OCI-LY7 (cell line): ENCODE data around the gene PTPRQ. TPM values are rescaled to one million over a fixed set of nuclear protein-coding genes. Genes with fewer than 3 reads are reported as not detected.
A peak's percentile ranks its signal among the peaks of the same experiment; 100 is the strongest.

Experiments
- BruUV-seq: library from RNA; stranded (reverse); fragments of 400-500 nt; replicated peaks from 2 replicates; lab custom pipeline; 2021; lab: Mats Ljungman, UMichigan
- CTCF ChIA-PET: fragments of 300-600 bp; sonication (Branson Sonifier 250); formaldehyde crosslinking; loops from one replicate; lab custom pipeline; 2022; ENCODE audit warnings: antibody characterized with exemption; ENCODE audit not compliant: unreplicated experiment; lab: Charles Lee
- POLR2A ChIA-PET: fragments of 300-600 bp; sonication (Branson Sonifier 250); formaldehyde crosslinking; loops from one replicate; lab custom pipeline; 2022; ENCODE audit warnings: antibody characterized with exemption; lab: Charles Lee
- DNase-seq: peaks from one replicate; pipeline ENCODE4 v3.0.0-alpha.2; 2015; ENCODE audit warnings: low spot score
- H2AFZ ChIP-seq: fragments of 200-600 bp; sonication (generic), shearing (Covaris generic); 2 replicates; pipeline ENCODE4 v1.6.1; 2014; ENCODE audit warnings: mild to moderate bottlenecking, antibody characterized with exemption, low read length, moderate library complexity
- H3K27ac ChIP-seq: fragments of 200-600 bp; sonication (generic); 2 replicates; pipeline ENCODE4 v1.5.1; 2014; ENCODE audit warnings: mixed run types, low read depth, mild to moderate bottlenecking, moderate library complexity, low read length, inconsistent platforms; ENCODE audit not compliant: poor library complexity, severe bottlenecking
- H3K36me3 ChIP-seq: fragments of 200-600 bp; sonication (generic); 2 replicates; pipeline ENCODE4 v1.6.1; 2014; ENCODE audit warnings: mild to moderate bottlenecking, antibody characterized with exemption, low read length, moderate library complexity, mixed read lengths; ENCODE audit not compliant: insufficient read depth
- H3K4me1 ChIP-seq: fragments of 200-600 bp; sonication (generic); 2 replicates; pipeline ENCODE4 v1.5.1; 2014; ENCODE audit warnings: mild to moderate bottlenecking, low read length; ENCODE audit not compliant: insufficient read depth, poor library complexity, severe bottlenecking
- H3K4me2 ChIP-seq: fragments of 200-600 bp; sonication (generic); 2 replicates; pipeline ENCODE4 v1.6.1; 2014; ENCODE audit warnings: mild to moderate bottlenecking, low read length
- H3K4me3 ChIP-seq: fragments of 200-600 bp; sonication (generic); 2 replicates; pipeline ENCODE4 v1.5.1; 2014; ENCODE audit warnings: mild to moderate bottlenecking, low read depth, low read length; ENCODE audit not compliant: poor library complexity, severe bottlenecking
- H3K79me2 ChIP-seq: fragments of 200-600 bp; sonication (generic); 2 replicates; pipeline ENCODE4 v1.6.1; 2016; ENCODE audit warnings: low read depth, mild to moderate bottlenecking, low read length, moderate library complexity, mixed read lengths; ENCODE audit not compliant: insufficient read depth
- H3K9me2 ChIP-seq: fragments of 200-600 bp; sonication (generic); 2 replicates; pipeline ENCODE4 v1.6.1; 2016; ENCODE audit warnings: mild to moderate bottlenecking, low read length, mixed read lengths; ENCODE audit not compliant: insufficient read depth
- H3K9me3 ChIP-seq: fragments of 200-600 bp; sonication (generic); 2 replicates; pipeline ENCODE4 v1.6.1; 2014; ENCODE audit warnings: mild to moderate bottlenecking, mixed run types, low read length, mixed read lengths
- H4K20me1 ChIP-seq: fragments of 200-600 bp; sonication (generic); 2 replicates; pipeline ENCODE4 v1.6.1; 2014; ENCODE audit warnings: mild to moderate bottlenecking, antibody characterized with exemption, low read length, moderate library complexity, mixed read lengths; ENCODE audit not compliant: insufficient read depth
- CTCF ChIP-seq: fragments of 200-600 bp; sonication (generic); conservative IDR thresholded peaks from 2 replicates; pipeline ENCODE4 v1.5.1; 2014; ENCODE audit warnings: mild to moderate bottlenecking, antibody characterized with exemption, low read length, moderate library complexity, mixed read lengths
- EZH2phosphoT487 ChIP-seq: fragments of 200-600 bp; sonication (generic); IDR thresholded peaks from 2 replicates; pipeline ENCODE4 v1.6.1; 2018; ENCODE audit warnings: low read depth, borderline replicate concordance, mild to moderate bottlenecking, mixed run types, antibody characterized with exemption, low read length, moderate library complexity, mixed read lengths
- intact Hi-C: fragments of 100-400 bp; cut with micrococcal nuclease; formaldehyde crosslinking; loops from one replicate; pipeline ENCODE4 v1.10.0; 2022; ENCODE audit not compliant: unreplicated experiment
- total RNA-seq, 2 experiments: library from RNA; depleted of rRNA in 1 of 2; stranded (reverse); fragments of >200 nt in 1 of 2; shearing (Covaris generic) in 1 of 2; gene quantifications; 2 replicates each; pipeline ENCODE4 v1.2.3, GENCODE V29; 2014 to 2022

The PTPRQ gene
- total RNA-seq, 2 experiments from 2014 or later, result not detected

GRCh38 chr12:80690090-80690489 is 246.1 kb downstream of the PTPRQ start:
- POLR2A ChIA-PET, result interaction anchor here (0.6 to 1.0 kb wide), 2 partner anchors 11 to 78 kb away, joined by 4 read pairs; no protein-coding TSS in a partner anchor
- H3K4me1 ChIP-seq, result peaks cover 15% of the 10 kb centered on the region
- H3K9me2 ChIP-seq, result no peaks in the 10 kb centered on the region
- H2AFZ ChIP-seq, result no peak overlapping the region
- intact Hi-C loops, result no loop called here
- H3K9me3 ChIP-seq, result no peaks in the 10 kb centered on the region
- no peak for DNase-seq
- H3K79me2 ChIP-seq, result no peaks in the 10 kb centered on the region
- H3K27ac ChIP-seq, result no peak overlapping the region
- no peaks in the 10 kb centered on the region for H4K20me1 ChIP-seq
- H3K4me3 ChIP-seq, result no peak overlapping the region
- CTCF ChIA-PET, result interaction anchor here (1.0 kb wide), 1 partner anchor 9 kb away, joined by 3 read pairs; no protein-coding TSS in a partner anchor
- H3K36me3 ChIP-seq, result no peaks in the 10 kb centered on the region
- no peak overlapping the region for H3K4me2 ChIP-seq
- no TSS peak for BruUV-seq
- TF ChIP-seq EZH2phosphoT487 (no peak), CTCF (no peak)

GRCh38 chr12:80690513-80690912 is 246.5 kb downstream of the PTPRQ start:
- Histone ChIP-seq H3K9me2 (no peaks in the 10 kb centered on the region), H3K4me2 (no peak overlapping the region), H3K36me3 (no peaks in the 10 kb centered on the region), H3K27ac (no peak overlapping the region), H3K4me3 (no peak overlapping the region), H3K9me3 (no peaks in the 10 kb centered on the region), H4K20me1 (no peaks in the 10 kb centered on the region), H3K79me2 (no peaks in the 10 kb centered on the region), H2AFZ (peak overlapping the region; percentile 69; the same call in 1 of the 2 replicates), H3K4me1 (peaks cover 15% of the 10 kb centered on the region)
- intact Hi-C loops, result no loop called here
- TF ChIP-seq CTCF (no peak), EZH2phosphoT487 (no peak)
- DNase-seq, result peak; percentile 6
- no TSS peak for BruUV-seq
- ChIA-PET POLR2A (interaction anchor here (0.6 to 1.0 kb wide), 3 partner anchors 9 to 78 kb away, joined by 4 read pairs; no protein-coding TSS in a partner anchor), CTCF (interaction anchor here (1.0 kb wide), 1 partner anchor 9 kb away, joined by 3 read pairs; no protein-coding TSS in a partner anchor)

- no TSS peak for BruUV-seq
Measured at GRCh38 chr12:80692114-80692513, 248.1 kb downstream of the PTPRQ start.

More at GRCh38 chr12:80692114-80692513, 248.1 kb downstream of the PTPRQ start:
- H3K9me2 ChIP-seq, result no peaks in the 10 kb centered on the region
- DNase-seq, result peak; percentile 36
- H3K4me3 ChIP-seq, result peak overlapping the region; percentile 21
- peak overlapping the region; percentile 16 for H3K27ac ChIP-seq
- ChIA-PET CTCF (no interaction called here), POLR2A (no interaction called here)
- TF ChIP-seq CTCF (no peak), EZH2phosphoT487 (no peak)
- no peaks in the 10 kb centered on the region for H4K20me1 ChIP-seq
- H3K79me2 ChIP-seq, result no peaks in the 10 kb centered on the region
- H3K4me2 ChIP-seq, result peak overlapping the region; percentile 52
- H3K9me3 ChIP-seq, result no peaks in the 10 kb centered on the region
- H3K4me1 ChIP-seq, result peaks cover 15% of the 10 kb centered on the region
- no peaks in the 10 kb centered on the region for H3K36me3 ChIP-seq
- H2AFZ ChIP-seq, result peak overlapping the region; percentile 69
- intact Hi-C loops, result no loop called here
